Measurements from ENCODE around the gene ACTMAP.

Gene ACTMAP

DNA sequence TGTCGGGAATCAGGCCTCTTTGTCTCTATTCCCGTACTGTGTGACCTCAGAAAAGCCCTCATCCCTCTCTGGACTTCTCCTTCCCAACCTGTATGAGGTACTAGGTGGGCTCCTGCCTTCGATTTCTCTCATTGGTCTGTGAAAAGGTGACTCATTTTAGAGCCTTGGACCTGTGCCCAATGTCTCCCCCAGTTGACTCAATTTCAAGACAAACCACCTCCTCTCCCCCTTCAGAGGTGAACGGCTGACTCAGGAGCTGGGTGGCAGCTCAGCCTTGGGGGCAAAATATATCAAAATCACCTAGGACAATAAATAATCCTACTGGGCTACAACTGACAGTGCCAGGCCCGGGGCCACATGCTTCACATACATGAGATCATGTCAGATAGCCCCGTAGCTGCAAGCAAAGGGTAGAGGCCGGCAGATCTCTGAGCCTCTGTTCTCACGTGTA, 34.2 kb downstream of the ACTMAP start:
- TF ChIP-seq, protein P1, sequence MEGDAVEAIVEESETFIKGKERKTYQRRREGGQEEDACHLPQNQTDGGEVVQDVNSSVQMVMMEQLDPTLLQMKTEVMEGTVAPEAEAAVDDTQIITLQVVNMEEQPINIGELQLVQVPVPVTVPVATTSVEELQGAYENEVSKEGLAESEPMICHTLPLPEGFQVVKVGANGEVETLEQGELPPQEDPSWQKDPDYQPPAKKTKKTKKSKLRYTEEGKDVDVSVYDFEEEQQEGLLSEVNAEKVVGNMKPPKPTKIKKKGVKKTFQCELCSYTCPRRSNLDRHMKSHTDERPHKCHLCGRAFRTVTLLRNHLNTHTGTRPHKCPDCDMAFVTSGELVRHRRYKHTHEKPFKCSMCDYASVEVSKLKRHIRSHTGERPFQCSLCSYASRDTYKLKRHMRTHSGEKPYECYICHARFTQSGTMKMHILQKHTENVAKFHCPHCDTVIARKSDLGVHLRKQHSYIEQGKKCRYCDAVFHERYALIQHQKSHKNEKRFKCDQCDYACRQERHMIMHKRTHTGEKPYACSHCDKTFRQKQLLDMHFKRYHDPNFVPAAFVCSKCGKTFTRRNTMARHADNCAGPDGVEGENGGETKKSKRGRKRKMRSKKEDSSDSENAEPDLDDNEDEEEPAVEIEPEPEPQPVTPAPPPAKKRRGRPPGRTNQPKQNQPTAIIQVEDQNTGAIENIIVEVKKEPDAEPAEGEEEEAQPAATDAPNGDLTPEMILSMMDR (conservative IDR thresholded peaks at IDR 0.05) = no peak
- no peak for TF ChIP-seq ZFX (IDR thresholded peaks at IDR 0.05)
- peak overlapping the region; percentile 92 for H3K27ac ChIP-seq

DNA sequence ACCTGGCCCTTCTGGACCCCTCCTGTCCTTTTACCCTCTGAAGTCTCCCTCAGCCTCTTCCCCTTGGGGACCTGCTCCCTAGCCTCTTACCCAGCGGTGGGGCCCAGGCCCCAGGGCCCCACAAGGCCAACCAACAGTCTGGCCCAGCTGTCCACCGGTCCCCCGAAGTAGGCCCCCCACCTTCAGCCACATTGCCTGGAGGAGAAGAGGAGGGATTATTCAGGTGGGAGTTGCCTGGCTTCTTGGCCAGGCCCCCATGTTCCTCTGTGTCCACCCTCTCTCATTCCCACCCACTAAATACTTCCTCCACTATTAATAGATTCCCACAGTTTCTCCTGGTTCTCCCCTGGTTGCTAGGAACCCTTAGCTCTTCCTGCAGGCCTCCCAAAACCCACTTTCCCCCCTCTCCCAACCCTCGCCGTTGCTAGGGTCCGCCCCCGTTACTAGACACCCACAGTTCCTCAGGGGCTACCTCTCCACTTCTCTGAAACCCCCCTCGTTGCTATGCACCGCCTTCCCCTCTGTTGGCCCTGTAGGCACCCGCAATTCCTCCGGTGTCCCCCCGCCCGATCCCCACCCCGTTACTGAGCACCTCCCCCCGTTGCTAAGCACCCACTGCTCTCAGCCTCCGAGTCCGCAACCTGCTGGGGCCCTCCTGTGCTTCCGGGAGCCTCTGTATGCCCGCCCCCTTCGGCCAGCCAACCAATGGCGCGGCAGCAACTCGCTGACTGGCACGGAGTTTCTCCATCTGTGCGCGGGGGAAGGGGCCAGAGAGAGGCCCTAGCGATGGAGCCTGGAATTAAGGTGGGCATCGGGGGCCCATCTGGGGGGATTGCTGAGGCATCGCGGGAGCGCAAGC, 35.6 kb downstream of the ACTMAP start:
- H3K27ac ChIP-seq = peak overlapping the region; percentile 92
- TF ChIP-seq, protein P1 (conservative IDR thresholded peaks at IDR 0.05) = no peak
- TF ChIP-seq ZFX (IDR thresholded peaks at IDR 0.05) = no peak

DNA sequence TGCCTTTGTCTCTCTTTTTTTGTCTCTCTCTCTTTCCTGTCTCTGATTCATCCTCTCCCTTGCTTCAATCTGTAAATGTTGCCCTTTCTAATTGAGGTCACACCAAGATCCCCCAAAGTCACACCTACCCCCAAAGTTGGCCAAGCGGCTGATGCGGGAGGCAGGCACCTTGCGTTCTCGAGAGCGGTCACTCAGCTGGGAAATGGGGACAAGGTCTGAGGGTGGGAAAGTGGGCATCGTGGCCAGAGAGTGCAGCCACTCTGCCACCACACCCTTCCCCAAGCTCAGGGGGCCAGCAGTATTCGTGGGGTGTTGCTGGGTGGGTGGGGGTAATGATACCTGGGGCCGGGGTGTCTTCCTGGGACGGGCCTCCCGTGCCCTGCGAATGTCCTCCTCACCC, 36.3 kb downstream of the ACTMAP start:
- no peak overlapping the region; the same call in 1 of the 2 replicates for H3K27ac ChIP-seq

DNA sequence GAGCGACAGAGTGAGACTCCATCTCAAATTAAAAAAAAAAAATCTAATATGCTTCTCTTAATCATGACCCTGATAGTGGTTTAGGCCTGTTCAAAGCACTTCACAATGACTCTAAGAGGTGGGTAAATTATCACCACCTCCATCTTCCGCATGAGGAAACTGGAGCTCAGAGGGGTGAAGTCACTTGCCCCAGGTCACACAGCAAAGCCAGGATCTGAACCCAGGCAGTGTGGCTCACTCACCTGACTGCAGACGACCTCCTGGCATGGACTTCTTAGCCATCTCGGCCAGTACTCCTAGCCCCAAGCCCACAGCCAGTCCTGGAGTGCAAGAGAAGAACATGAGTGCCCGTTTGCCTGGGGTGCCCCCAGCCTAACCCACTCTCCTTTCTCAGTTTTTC, 40.5 kb downstream of the ACTMAP start:
- TF ChIP-seq, protein P1 (conservative IDR thresholded peaks at IDR 0.05) = no peak
- no peak for TF ChIP-seq ZFX (IDR thresholded peaks at IDR 0.05)
- no peak overlapping the region for H3K27ac ChIP-seq

More for the DNA sequence above, 36.3 kb downstream of the ACTMAP start:
- TF ChIP-seq ZFX (IDR thresholded peaks at IDR 0.05) = no peak
- TF ChIP-seq, protein P1 (conservative IDR thresholded peaks at IDR 0.05) = no peak

DNA sequence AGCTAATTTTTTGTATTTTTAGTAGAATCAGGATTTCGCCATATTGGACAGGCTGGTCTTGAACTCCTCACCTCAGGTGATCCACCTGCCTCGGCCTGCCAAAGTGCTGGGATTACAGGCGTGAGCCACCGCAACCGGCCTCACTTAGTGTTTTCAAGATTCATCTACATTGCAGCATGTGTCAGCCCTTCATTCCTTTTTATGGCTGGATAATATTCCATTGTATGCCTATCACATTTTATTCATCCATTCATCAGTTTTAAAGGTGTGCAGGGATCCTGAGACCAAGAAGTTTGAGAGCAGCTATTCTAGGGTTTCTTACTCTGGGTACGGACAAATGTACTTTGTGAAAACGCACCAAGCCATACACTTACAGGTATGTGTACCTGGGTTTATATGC, 42.7 kb downstream of the ACTMAP start:
- TF ChIP-seq, protein P1 (conservative IDR thresholded peaks at IDR 0.05) = no peak
- TF ChIP-seq ZFX (IDR thresholded peaks at IDR 0.05) = no peak
- no peak overlapping the region for H3K27ac ChIP-seq

DNA sequence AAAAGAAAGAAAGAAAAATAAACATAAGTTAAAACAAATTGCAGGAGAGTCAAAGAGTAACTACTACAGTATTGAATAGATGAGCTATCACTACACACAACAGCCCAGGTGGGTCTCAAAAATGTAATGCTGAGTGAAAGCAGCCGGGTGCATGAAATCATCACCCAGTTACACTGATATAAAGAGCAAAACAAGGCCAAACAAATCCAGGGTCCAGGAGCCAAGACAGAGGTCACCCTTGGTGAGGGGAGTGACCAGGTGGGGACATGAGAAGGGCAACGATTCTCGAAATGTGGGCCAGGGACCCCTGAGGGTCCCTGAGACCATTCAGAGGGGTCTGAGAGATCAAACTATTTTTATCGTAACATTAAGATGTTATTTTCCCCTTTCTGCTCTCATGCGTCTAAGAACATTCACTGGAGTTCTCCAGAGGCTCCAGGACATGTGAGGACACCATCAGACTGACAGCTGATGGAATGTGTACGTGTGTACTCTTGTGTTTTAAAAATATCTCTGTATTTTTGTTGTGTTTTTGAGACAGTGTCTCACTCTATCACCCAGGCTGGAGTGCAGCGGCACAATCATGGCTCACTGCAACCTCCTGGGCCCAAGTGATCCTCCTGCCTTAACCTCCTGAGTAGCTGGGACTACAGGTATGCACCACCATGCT, 44.2 kb downstream of the ACTMAP start:
- H3K27ac ChIP-seq = no peak overlapping the region
- TF ChIP-seq ZFX (IDR thresholded peaks at IDR 0.05) = no peak
- TF ChIP-seq, protein P1 (conservative IDR thresholded peaks at IDR 0.05) = no peak

DNA sequence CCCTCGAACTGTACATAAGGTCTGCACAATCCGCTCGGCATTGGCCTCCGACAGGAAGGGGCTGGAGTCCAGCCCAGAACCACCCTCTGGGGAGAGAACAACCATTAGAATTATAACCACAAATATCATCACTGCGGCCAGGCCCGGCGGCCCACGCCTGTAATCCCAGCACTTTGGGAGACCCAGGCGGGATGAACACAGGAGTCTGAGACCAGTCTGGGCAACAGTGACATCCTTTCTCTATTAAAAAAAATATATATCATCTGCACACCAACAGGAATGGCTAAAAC, 45.0 kb downstream of the ACTMAP start:
- H3K27ac ChIP-seq = no peak overlapping the region
- TF ChIP-seq, protein P1 (conservative IDR thresholded peaks at IDR 0.05) = no peak
- TF ChIP-seq ZFX (IDR thresholded peaks at IDR 0.05) = no peak
